Upper lobe of left lung (tissue), 4 donors: ENCODE results near the gene SCFD2.

Experiments
- CTCF ChIP-seq, 6 experiments: fragments of 450-650 bp in 4 of 6; fragments of 200-600 bp in 2 of 6; sonication (generic) in 2 of 6; IDR thresholded peaks; one replicate each; pipeline ENCODE4 v1.5.1; 2016 to 2019; ENCODE audit warnings: antibody characterized with exemption in 6 of 6
- EP300 ChIP-seq, 4 donors: sonication (generic); formaldehyde crosslinking; IDR thresholded peaks; one replicate each; pipeline ENCODE4 v1.5.1; 2017; ENCODE audit warnings: antibody characterized with exemption in 4 of 4, control low read depth in 2 of 4
- POLR2AphosphoS5 ChIP-seq, 2 donors: sonication (generic); formaldehyde crosslinking; IDR thresholded peaks; one replicate each; pipeline ENCODE4 v1.5.1; 2017; ENCODE audit warnings: antibody characterized with exemption in 2 of 2

GRCh38 chr4:53013873-53014775 is 351.7 kb downstream of the SCFD2 start:
- TF ChIP-seq EP300 (IDR thresholded peaks at IDR 0.05), result no peak
- TF ChIP-seq POLR2AphosphoS5 (IDR thresholded peaks at IDR 0.05), result no peak
- no peak for TF ChIP-seq CTCF (IDR thresholded peaks at IDR 0.05)
